Right lobe of liver (tissue), 4 donors: ENCODE results near the gene ACSF3.

Experiments
- POLR2A ChIP-seq: fragments of 450-650 bp; IDR thresholded peaks from one replicate; pipeline ENCODE4 v1.6.1; 2017; ENCODE audit warnings: antibody characterized with exemption, mild to moderate bottlenecking
- TF ChIP-seq, protein P1 (sequence below), 4 donors: fragments of 200-600 bp in 3 of 4; fragments of 450-650 bp in 1 of 4; IDR thresholded peaks; one replicate each; pipeline versions ENCODE4 v1.5.1 to v1.8.0; 2016 to 2022; ENCODE audit warnings: antibody characterized with exemption in 4 of 4, mild to moderate bottlenecking in 2 of 4
- donor health status: DM: no; HTN: no; CAD: no.
- donor health status: DM: no; HTN: no; CAD: no.
- donor health status: DM: no; HTN: yes; CAD: no.

GRCh38 chr16:89090182-89090630 lies 3.4 kb upstream of the ACSF3 start:
- TF ChIP-seq, protein P1, sequence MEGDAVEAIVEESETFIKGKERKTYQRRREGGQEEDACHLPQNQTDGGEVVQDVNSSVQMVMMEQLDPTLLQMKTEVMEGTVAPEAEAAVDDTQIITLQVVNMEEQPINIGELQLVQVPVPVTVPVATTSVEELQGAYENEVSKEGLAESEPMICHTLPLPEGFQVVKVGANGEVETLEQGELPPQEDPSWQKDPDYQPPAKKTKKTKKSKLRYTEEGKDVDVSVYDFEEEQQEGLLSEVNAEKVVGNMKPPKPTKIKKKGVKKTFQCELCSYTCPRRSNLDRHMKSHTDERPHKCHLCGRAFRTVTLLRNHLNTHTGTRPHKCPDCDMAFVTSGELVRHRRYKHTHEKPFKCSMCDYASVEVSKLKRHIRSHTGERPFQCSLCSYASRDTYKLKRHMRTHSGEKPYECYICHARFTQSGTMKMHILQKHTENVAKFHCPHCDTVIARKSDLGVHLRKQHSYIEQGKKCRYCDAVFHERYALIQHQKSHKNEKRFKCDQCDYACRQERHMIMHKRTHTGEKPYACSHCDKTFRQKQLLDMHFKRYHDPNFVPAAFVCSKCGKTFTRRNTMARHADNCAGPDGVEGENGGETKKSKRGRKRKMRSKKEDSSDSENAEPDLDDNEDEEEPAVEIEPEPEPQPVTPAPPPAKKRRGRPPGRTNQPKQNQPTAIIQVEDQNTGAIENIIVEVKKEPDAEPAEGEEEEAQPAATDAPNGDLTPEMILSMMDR (IDR thresholded peaks at IDR 0.05): no peak
- TF ChIP-seq POLR2A: no peak
